Astrocyte (in vitro differentiated cells and primary cell): ENCODE results near the gene DNAJC15. TPM values are rescaled to one million over a fixed set of nuclear protein-coding genes. Genes with fewer than 3 reads are reported as not detected.

Source experiments
- DNase-seq: peaks from one replicate; pipeline ENCODE4 v3.0.0-alpha.2; 2010; ENCODE audit warnings: low read depth
- FAIRE-seq: peaks from 2 replicates; lab custom pipeline; 2011; peaks lifted over from hg19 to GRCh38; lab: Jason Lieb, UNC
- H2AFZ ChIP-seq: 2 replicates; pipeline ENCODE4 v1.6.0; 2012; ENCODE audit warnings: low read depth, low read length, inconsistent platforms
- H3K27ac ChIP-seq: 2 replicates; pipeline ENCODE4 v1.5.1; 2011; ENCODE audit warnings: low read depth, low read length, inconsistent platforms
- H3K27me3 ChIP-seq: 2 replicates; pipeline ENCODE4 v1.6.0; 2011; ENCODE audit warnings: low read length, inconsistent platforms; ENCODE audit not compliant: insufficient read depth
- H3K36me3 ChIP-seq: 2 replicates; pipeline ENCODE4 v1.5.1; 2011; ENCODE audit warnings: low read length, inconsistent platforms; ENCODE audit not compliant: insufficient read depth
- H3K4me1 ChIP-seq: 2 replicates; pipeline ENCODE4 v1.5.1; 2011; ENCODE audit warnings: low read length, inconsistent platforms; ENCODE audit not compliant: insufficient read depth
- H3K4me2 ChIP-seq: 2 replicates; pipeline ENCODE4 v1.6.0; 2012; ENCODE audit warnings: low read length, inconsistent platforms
- H3K4me3 ChIP-seq: 2 replicates; pipeline ENCODE4 v1.5.1; 2011; ENCODE audit warnings: low read depth, mild to moderate bottlenecking, low read length, inconsistent platforms; ENCODE audit not compliant: insufficient read depth
- H3K79me2 ChIP-seq: 2 replicates; pipeline ENCODE4 v1.6.0; 2012; ENCODE audit warnings: mild to moderate bottlenecking, low read length, inconsistent platforms; ENCODE audit not compliant: insufficient read depth
- H3K9ac ChIP-seq: 2 replicates; pipeline ENCODE4 v1.6.0; 2012; ENCODE audit warnings: mild to moderate bottlenecking, low read length, inconsistent platforms
- H3K9me3 ChIP-seq: 2 replicates; pipeline ENCODE4 v1.5.1; 2012; ENCODE audit warnings: low read depth, mild to moderate bottlenecking, low read length, inconsistent platforms; ENCODE audit not compliant: insufficient read depth
- H4K20me1 ChIP-seq: 2 replicates; pipeline ENCODE4 v1.6.0; 2012; ENCODE audit warnings: low read length, inconsistent platforms; ENCODE audit not compliant: insufficient read depth
- H3K27ac Mint-ChIP-seq: one replicate; pipeline ENCODE4 v1.8.0; 2021; ENCODE audit warnings: mild to moderate bottlenecking, mixed read lengths; ENCODE audit not compliant: unreplicated experiment
- H3K27me3 Mint-ChIP-seq: one replicate; pipeline ENCODE4 v1.8.0; 2021; ENCODE audit warnings: low read depth, mixed read lengths; ENCODE audit not compliant: unreplicated experiment
- H3K36me3 Mint-ChIP-seq: one replicate; pipeline ENCODE4 v1.8.0; 2021; ENCODE audit warnings: low read depth, mixed read lengths; ENCODE audit not compliant: unreplicated experiment
- H3K4me1 Mint-ChIP-seq: one replicate; pipeline ENCODE4 v1.8.0; 2021; ENCODE audit warnings: low read depth, mixed read lengths; ENCODE audit not compliant: unreplicated experiment
- H3K4me3 Mint-ChIP-seq: one replicate; pipeline ENCODE4 v1.8.0; 2021; ENCODE audit warnings: mild to moderate bottlenecking, moderate library complexity, mixed read lengths; ENCODE audit not compliant: unreplicated experiment
- H3K9me3 Mint-ChIP-seq: one replicate; pipeline ENCODE4 v1.8.0; 2021; ENCODE audit warnings: mild to moderate bottlenecking, mixed read lengths; ENCODE audit not compliant: unreplicated experiment
- EZH2 ChIP-seq: IDR thresholded peaks from 2 replicates; pipeline ENCODE4 v1.6.1; 2012; ENCODE audit warnings: mild to moderate bottlenecking, low read length, inconsistent platforms; ENCODE audit not compliant: insufficient read depth
- total RNA-seq: library from RNA; stranded (reverse); gene quantifications from 2 replicates; pipeline ENCODE4 v1.2.1, GENCODE V29; 2021
- TF ChIP-seq, protein P1 (sequence below): IDR thresholded peaks from 2 replicates; pipeline ENCODE4 v1.5.1; 2011; ENCODE audit warnings: low read depth, mild to moderate bottlenecking, inconsistent platforms, low read length, moderate library complexity; ENCODE audit not compliant: insufficient read depth

DNAJC15 gene
- total RNA-seq, 1 donor from 2014 or later: 13.8 TPM

DNA sequence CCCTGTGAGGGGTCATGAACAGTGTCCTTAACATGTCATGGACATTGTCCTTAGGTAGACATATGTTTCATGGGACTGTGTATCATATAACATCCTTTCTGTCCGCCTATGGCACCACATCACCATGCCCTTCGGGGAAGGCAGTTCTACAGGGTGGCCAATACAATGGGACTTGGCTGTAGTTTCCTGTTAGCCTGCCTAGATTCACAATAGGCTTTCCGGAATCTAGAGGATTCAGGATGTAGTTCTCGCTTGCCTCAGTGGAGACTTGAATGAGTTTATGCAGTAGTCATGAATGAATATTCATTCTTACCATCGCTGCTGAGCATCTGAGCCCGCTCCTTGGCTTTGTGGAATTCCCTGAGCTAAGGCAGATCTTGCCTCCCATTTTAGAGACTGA, 100.5 kb downstream of the DNAJC15 start:
- peaks cover 4% of the 10 kb centered on the region for H3K27me3 Mint-ChIP-seq
- FAIRE-seq: no peak

GRCh38 chr13:43124490-43124889, 101.1 kb downstream of the DNAJC15 start:
- peaks cover 2% of the 10 kb centered on the region for H3K27me3 Mint-ChIP-seq
- H3K4me3 ChIP-seq: no peak overlapping the region
- no peaks in the 10 kb centered on the region for H3K79me2 ChIP-seq
- peaks cover 4% of the 10 kb centered on the region for H3K4me1 ChIP-seq
- H3K9me3 Mint-ChIP-seq: no peaks in the 10 kb centered on the region
- H3K9ac ChIP-seq: no peak overlapping the region
- H3K9me3 ChIP-seq: no peaks in the 10 kb centered on the region
- no peak for FAIRE-seq
- TF ChIP-seq, protein P1, sequence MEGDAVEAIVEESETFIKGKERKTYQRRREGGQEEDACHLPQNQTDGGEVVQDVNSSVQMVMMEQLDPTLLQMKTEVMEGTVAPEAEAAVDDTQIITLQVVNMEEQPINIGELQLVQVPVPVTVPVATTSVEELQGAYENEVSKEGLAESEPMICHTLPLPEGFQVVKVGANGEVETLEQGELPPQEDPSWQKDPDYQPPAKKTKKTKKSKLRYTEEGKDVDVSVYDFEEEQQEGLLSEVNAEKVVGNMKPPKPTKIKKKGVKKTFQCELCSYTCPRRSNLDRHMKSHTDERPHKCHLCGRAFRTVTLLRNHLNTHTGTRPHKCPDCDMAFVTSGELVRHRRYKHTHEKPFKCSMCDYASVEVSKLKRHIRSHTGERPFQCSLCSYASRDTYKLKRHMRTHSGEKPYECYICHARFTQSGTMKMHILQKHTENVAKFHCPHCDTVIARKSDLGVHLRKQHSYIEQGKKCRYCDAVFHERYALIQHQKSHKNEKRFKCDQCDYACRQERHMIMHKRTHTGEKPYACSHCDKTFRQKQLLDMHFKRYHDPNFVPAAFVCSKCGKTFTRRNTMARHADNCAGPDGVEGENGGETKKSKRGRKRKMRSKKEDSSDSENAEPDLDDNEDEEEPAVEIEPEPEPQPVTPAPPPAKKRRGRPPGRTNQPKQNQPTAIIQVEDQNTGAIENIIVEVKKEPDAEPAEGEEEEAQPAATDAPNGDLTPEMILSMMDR: no peak
- no peak for TF ChIP-seq EZH2
- no peak for DNase-seq
- no peak overlapping the region for H2AFZ ChIP-seq
- H3K27ac Mint-ChIP-seq: no peak overlapping the region
- H3K36me3 Mint-ChIP-seq: no peaks in the 10 kb centered on the region
- no peak overlapping the region for H3K4me3 Mint-ChIP-seq
- no peaks in the 10 kb centered on the region for H3K36me3 ChIP-seq
- no peak overlapping the region for H3K4me2 ChIP-seq
- H3K4me1 Mint-ChIP-seq: peaks cover 9% of the 10 kb centered on the region
- H3K27me3 ChIP-seq: peaks cover 17% of the 10 kb centered on the region
- no peak overlapping the region for H3K27ac ChIP-seq
- no peaks in the 10 kb centered on the region for H4K20me1 ChIP-seq

More for the DNA sequence above, 100.5 kb downstream of the DNAJC15 start:
- H3K36me3 Mint-ChIP-seq: no peaks in the 10 kb centered on the region
- no peaks in the 10 kb centered on the region for H3K9me3 Mint-ChIP-seq
- TF ChIP-seq EZH2: no peak
- TF ChIP-seq, protein P1: no peak
- H3K27ac Mint-ChIP-seq: no peak overlapping the region
- Histone ChIP-seq H3K36me3 (no peaks in the 10 kb centered on the region), H3K79me2 (no peaks in the 10 kb centered on the region), H3K4me3 (no peak overlapping the region), H3K4me1 (peaks cover 4% of the 10 kb centered on the region), H3K9ac (no peak overlapping the region), H4K20me1 (no peaks in the 10 kb centered on the region), H3K4me2 (no peak overlapping the region), H3K9me3 (no peaks in the 10 kb centered on the region), H3K27ac (no peak overlapping the region), H3K27me3 (peaks cover 11% of the 10 kb centered on the region), H2AFZ (no peak overlapping the region)
- H3K4me3 Mint-ChIP-seq: no peak overlapping the region
- DNase-seq: no peak
- peaks cover 9% of the 10 kb centered on the region for H3K4me1 Mint-ChIP-seq

GRCh38 chr13:43126420-43126819, 103.0 kb downstream of the DNAJC15 start:
- H2AFZ ChIP-seq: no peak overlapping the region

More at GRCh38 chr13:43126420-43126819, 103.0 kb downstream of the DNAJC15 start:
- TF ChIP-seq, protein P1: no peak
- no peaks in the 10 kb centered on the region for H3K9me3 ChIP-seq
- H4K20me1 ChIP-seq: no peaks in the 10 kb centered on the region
- H3K27ac Mint-ChIP-seq: no peak overlapping the region
- H3K9ac ChIP-seq: no peak overlapping the region
- H3K4me3 ChIP-seq: no peak overlapping the region
- H3K27me3 Mint-ChIP-seq: no peaks in the 10 kb centered on the region
- no peaks in the 10 kb centered on the region for H3K36me3 Mint-ChIP-seq
- H3K36me3 ChIP-seq: no peaks in the 10 kb centered on the region
- DNase-seq: no peak
- no peaks in the 10 kb centered on the region for H3K79me2 ChIP-seq
- peaks cover 4% of the 10 kb centered on the region for H3K4me1 ChIP-seq
- no peak for FAIRE-seq
- peaks cover 17% of the 10 kb centered on the region for H3K27me3 ChIP-seq
- H3K9me3 Mint-ChIP-seq: no peaks in the 10 kb centered on the region
- no peak overlapping the region for H3K4me3 Mint-ChIP-seq
- no peak overlapping the region for H3K27ac ChIP-seq
- peaks cover 9% of the 10 kb centered on the region for H3K4me1 Mint-ChIP-seq
- H3K4me2 ChIP-seq: no peak overlapping the region
